ENCODE data around the gene ZNF775. TPM values are rescaled to one million over a fixed set of nuclear protein-coding genes. Genes with fewer than 3 reads are reported as not detected.

The ZNF775 gene
- total RNA-seq, 1 experiment from 2014 or later: 3.7 TPM

- Histone ChIP-seq H3K36me3 (ENCODE audit: low read depth, low read length) (no peaks in the 10 kb centered on the region), H3K9ac (ENCODE audit: low read length) (peak overlapping the region; percentile 88), H3K9me3 (ENCODE audit: low read length) (no peaks in the 10 kb centered on the region), H3K4me1 (ENCODE audit: insufficient read depth, low read length) (peaks cover 18% of the 10 kb centered on the region), H3K79me2 (ENCODE audit: low read length) (no peaks in the 10 kb centered on the region), H3K27ac (ENCODE audit: low read length) (no peak overlapping the region), H4K20me1 (ENCODE audit: low read length) (no peaks in the 10 kb centered on the region), H3K4me3 (ENCODE audit: low read length) (peak overlapping the region; percentile 78), H2AFZ (ENCODE audit: low read length) (peak overlapping the region; percentile 99), H3K4me2 (ENCODE audit: low read length) (peak overlapping the region; percentile 99), H3K27me3 (ENCODE audit: low read length) (no peaks in the 10 kb centered on the region), H3F3A (ENCODE audit: low read length, unreplicated experiment) (no peaks in the 10 kb centered on the region), H3K9me2 (replicated peaks; ENCODE audit: low read length) (no peaks in the 10 kb centered on the region)
- ChIA-PET CTCF (no interaction called here), POLR2A (ENCODE audit: unreplicated experiment) (no interaction called here)
- BruUV-seq (replicated peaks): no TSS peak
- intact Hi-C loops (cut with micrococcal nuclease): loop anchor here (1.0 to 2.0 kb wide), 3 partner anchors 14 to 41 kb away; partner anchors contain the start of gene ZNF775
- DNase-seq (peak; percentile 73), ATAC-seq (peak; percentile 85)
- TF ChIP-seq EZH2phosphoT487 (IDR thresholded peaks at IDR 0.05; ENCODE audit: borderline replicate concordance, low read length) (no peak), CTCF (conservative IDR thresholded peaks at IDR 0.05; ENCODE audit: low read depth, low read length) (peak; percentile 42)
These were observed 25.9 kb downstream of the ZNF775 start for GRCh38 chr7:150404805-150405583.

GRCh38 chr7:150405584-150406311 is 26.6 kb downstream of the ZNF775 start:
- no peaks in the 10 kb centered on the region for H3K36me3 ChIP-seq (ENCODE audit: low read depth, low read length)

GRCh38 chr7:150406312-150406566 is 27.1 kb downstream of the ZNF775 start:
- Histone ChIP-seq H3K9me2 (replicated peaks; ENCODE audit: low read length) (no peaks in the 10 kb centered on the region), H3K27ac (ENCODE audit: low read length) (no peak overlapping the region), H4K20me1 (ENCODE audit: low read length) (no peaks in the 10 kb centered on the region), H3K27me3 (ENCODE audit: low read length) (no peaks in the 10 kb centered on the region), H3K4me2 (ENCODE audit: low read length) (no peak overlapping the region), H2AFZ (ENCODE audit: low read length) (no peak overlapping the region), H3K4me1 (ENCODE audit: insufficient read depth, low read length) (peaks cover 8% of the 10 kb centered on the region; the same call in 1 of the 2 replicates), H3K79me2 (ENCODE audit: low read length) (no peaks in the 10 kb centered on the region), H3K4me3 (ENCODE audit: low read length) (no peak overlapping the region), H3F3A (ENCODE audit: low read length, unreplicated experiment) (no peaks in the 10 kb centered on the region), H3K9me3 (ENCODE audit: low read length) (no peaks in the 10 kb centered on the region), H3K36me3 (ENCODE audit: low read depth, low read length) (no peaks in the 10 kb centered on the region), H3K9ac (ENCODE audit: low read length) (no peak overlapping the region)
- intact Hi-C loops (cut with micrococcal nuclease): no loop called here
- BruUV-seq (replicated peaks): no TSS peak
- CTCF ChIA-PET: no interaction called here
- POLR2A ChIA-PET (ENCODE audit: unreplicated experiment): no interaction called here
- ATAC-seq: no peak
- no peak for TF ChIP-seq EZH2 (IDR thresholded peaks at IDR 0.05; ENCODE audit: low read length, unreplicated experiment)
- no peak for TF ChIP-seq CTCF (conservative IDR thresholded peaks at IDR 0.05; ENCODE audit: low read depth, low read length)
- TF ChIP-seq EZH2phosphoT487 (IDR thresholded peaks at IDR 0.05; ENCODE audit: borderline replicate concordance, low read length): no peak
- DNase-seq: no peak

More at GRCh38 chr7:150405584-150406311, 26.6 kb downstream of the ZNF775 start:
- H3K9ac ChIP-seq (ENCODE audit: low read length): peak overlapping the region; percentile 88; the same call in 1 of the 2 replicates
- H3K27me3 ChIP-seq (ENCODE audit: low read length): no peaks in the 10 kb centered on the region
- DNase-seq: no peak
- H2AFZ ChIP-seq (ENCODE audit: low read length): peak overlapping the region; percentile 99
- H4K20me1 ChIP-seq (ENCODE audit: low read length): no peaks in the 10 kb centered on the region
- H3K27ac ChIP-seq (ENCODE audit: low read length): no peak overlapping the region
- CTCF ChIA-PET: no interaction called here
- intact Hi-C loops (cut with micrococcal nuclease): loop anchor here (1.0 to 2.0 kb wide), 3 partner anchors 15 to 41 kb away; partner anchors contain the start of gene ZNF775
- peak overlapping the region; percentile 99 for H3K4me2 ChIP-seq (ENCODE audit: low read length)
- POLR2A ChIA-PET (ENCODE audit: unreplicated experiment): no interaction called here
- H3F3A ChIP-seq (ENCODE audit: low read length, unreplicated experiment): no peaks in the 10 kb centered on the region
- TSS peak; percentile 8 for BruUV-seq (replicated peaks)
- peaks cover 11% of the 10 kb centered on the region for H3K4me1 ChIP-seq (ENCODE audit: insufficient read depth, low read length)
- no peaks in the 10 kb centered on the region for H3K9me3 ChIP-seq (ENCODE audit: low read length)
- H3K79me2 ChIP-seq (ENCODE audit: low read length): no peaks in the 10 kb centered on the region
- TF ChIP-seq EZH2 (IDR thresholded peaks at IDR 0.05; ENCODE audit: low read length, unreplicated experiment): no peak
- H3K9me2 ChIP-seq (replicated peaks; ENCODE audit: low read length): no peaks in the 10 kb centered on the region
- peak; percentile 7 for ATAC-seq
- peak overlapping the region; percentile 78 for H3K4me3 ChIP-seq (ENCODE audit: low read length)
